Measurements from ENCODE around the gene CACNB2.

DNA sequence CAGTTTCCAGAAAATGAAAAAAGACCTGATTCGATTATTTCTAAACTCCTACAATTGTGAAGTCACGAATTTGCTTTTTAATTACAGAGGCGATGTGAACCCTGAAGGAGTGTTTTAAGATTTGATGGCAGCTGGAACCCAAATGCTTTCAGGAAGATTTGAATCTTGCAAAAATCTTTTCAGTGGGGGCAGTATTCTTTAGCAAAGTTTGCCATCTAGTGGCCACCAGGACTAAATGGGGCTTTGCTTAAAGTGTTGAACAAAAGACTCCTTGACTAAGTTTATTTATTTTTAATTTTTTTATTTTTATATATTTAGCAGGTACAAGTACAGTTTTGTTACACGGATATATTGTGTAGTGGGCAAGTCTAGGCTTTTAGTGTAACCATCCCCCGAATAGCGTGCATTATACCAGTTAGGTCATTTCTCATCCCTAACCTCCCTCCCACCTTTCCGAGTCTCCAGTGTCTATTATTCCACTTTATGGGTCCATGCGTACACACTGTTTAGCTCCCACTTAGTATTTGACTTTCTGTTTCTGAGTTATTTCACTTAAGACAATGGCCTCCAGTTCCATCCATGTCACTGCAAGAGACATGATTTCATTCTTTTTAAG, 98.8 kb downstream of the CACNB2 start:
- TF ChIP-seq, protein P1, sequence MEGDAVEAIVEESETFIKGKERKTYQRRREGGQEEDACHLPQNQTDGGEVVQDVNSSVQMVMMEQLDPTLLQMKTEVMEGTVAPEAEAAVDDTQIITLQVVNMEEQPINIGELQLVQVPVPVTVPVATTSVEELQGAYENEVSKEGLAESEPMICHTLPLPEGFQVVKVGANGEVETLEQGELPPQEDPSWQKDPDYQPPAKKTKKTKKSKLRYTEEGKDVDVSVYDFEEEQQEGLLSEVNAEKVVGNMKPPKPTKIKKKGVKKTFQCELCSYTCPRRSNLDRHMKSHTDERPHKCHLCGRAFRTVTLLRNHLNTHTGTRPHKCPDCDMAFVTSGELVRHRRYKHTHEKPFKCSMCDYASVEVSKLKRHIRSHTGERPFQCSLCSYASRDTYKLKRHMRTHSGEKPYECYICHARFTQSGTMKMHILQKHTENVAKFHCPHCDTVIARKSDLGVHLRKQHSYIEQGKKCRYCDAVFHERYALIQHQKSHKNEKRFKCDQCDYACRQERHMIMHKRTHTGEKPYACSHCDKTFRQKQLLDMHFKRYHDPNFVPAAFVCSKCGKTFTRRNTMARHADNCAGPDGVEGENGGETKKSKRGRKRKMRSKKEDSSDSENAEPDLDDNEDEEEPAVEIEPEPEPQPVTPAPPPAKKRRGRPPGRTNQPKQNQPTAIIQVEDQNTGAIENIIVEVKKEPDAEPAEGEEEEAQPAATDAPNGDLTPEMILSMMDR (IDR thresholded peaks at IDR 0.05; ENCODE audit: low read depth, low read length): peak; percentile 58
- TF ChIP-seq EZH2phosphoT487 (IDR thresholded peaks at IDR 0.05; ENCODE audit: low read depth): no peak
